Measurements from ENCODE around the gene SMO. TPM values are rescaled to one million over a fixed set of nuclear protein-coding genes. Genes with fewer than 3 reads are reported as not detected.

SMO gene
- polyA plus RNA-seq, 3 donors = 0.07 TPM; not detected in 2

- no peaks in the 10 kb centered on the region for H3K79me2 ChIP-seq (ENCODE audit: insufficient read depth, low read length)
- H3K4me1 ChIP-seq (ENCODE audit: control insufficient read depth in 1 of 2, insufficient read depth in 2 of 2, low read length in 2 of 2) = peaks cover 52 to 54% of the 10 kb centered on the region in 2 donors
- Mint-ChIP-seq H3K36me3 (no peaks in the 10 kb centered on the region), H3K9me3 (no peaks in the 10 kb centered on the region), H3K4me1 (peaks cover 56% of the 10 kb centered on the region), H3K27ac (peak overlapping the region in 3 of 7 donors; percentile 63 to 79 (median 73)), H3K4me3 (peak overlapping the region in 1 of 2 donors; percentile 76), H3K27me3 (ENCODE audit: low read depth in 3 of 3) (peaks cover 4 to 11% (median 8%) of the 10 kb centered on the region in 3 donors)
- H3K9me3 ChIP-seq (replicated peaks in 1 of 2; ENCODE audit: control insufficient read depth in 1 of 2, insufficient read depth in 1 of 2, low read length in 2 of 2) = no peaks in the 10 kb centered on the region
- TF ChIP-seq, protein P1, sequence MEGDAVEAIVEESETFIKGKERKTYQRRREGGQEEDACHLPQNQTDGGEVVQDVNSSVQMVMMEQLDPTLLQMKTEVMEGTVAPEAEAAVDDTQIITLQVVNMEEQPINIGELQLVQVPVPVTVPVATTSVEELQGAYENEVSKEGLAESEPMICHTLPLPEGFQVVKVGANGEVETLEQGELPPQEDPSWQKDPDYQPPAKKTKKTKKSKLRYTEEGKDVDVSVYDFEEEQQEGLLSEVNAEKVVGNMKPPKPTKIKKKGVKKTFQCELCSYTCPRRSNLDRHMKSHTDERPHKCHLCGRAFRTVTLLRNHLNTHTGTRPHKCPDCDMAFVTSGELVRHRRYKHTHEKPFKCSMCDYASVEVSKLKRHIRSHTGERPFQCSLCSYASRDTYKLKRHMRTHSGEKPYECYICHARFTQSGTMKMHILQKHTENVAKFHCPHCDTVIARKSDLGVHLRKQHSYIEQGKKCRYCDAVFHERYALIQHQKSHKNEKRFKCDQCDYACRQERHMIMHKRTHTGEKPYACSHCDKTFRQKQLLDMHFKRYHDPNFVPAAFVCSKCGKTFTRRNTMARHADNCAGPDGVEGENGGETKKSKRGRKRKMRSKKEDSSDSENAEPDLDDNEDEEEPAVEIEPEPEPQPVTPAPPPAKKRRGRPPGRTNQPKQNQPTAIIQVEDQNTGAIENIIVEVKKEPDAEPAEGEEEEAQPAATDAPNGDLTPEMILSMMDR (IDR thresholded peaks at IDR 0.05) = no peak
- H3K4me3 ChIP-seq (replicated peaks in 1 of 3; ENCODE audit: low read depth in 2 of 3, low read length in 3 of 3) = peak overlapping the region in 1 of 3 experiments; percentile 16
- no peaks in the 10 kb centered on the region for H3K36me3 ChIP-seq (replicated peaks in 1 of 2; ENCODE audit: control insufficient read depth in 1 of 2, insufficient read depth in 2 of 2, low read length in 2 of 2)
- H4K20me1 ChIP-seq (ENCODE audit: insufficient read depth, low read length) = no peaks in the 10 kb centered on the region
- no peak overlapping the region for H3K9ac ChIP-seq (ENCODE audit: insufficient read depth, low read length, poor library complexity, severe bottlenecking)
- H3K27ac ChIP-seq (ENCODE audit: low read depth in 1 of 2, low read length in 2 of 2) = no peak overlapping the region
- H3K27me3 ChIP-seq (ENCODE audit: control insufficient read depth in 2 of 2, insufficient read depth in 2 of 2, low read length in 2 of 2) = no peaks in the 10 kb centered on the region
- 10% methylated on average over 2 of the region's 8 CpGs for WGBS (ENCODE audit: insufficient coverage)
- H2AFZ ChIP-seq (ENCODE audit: insufficient read depth, low read depth, low read length, poor library complexity, severe bottlenecking) = peak overlapping the region; percentile 65
- peak in 2 of 3 donors; percentile 28 to 34 for DNase-seq
- intact Hi-C loops (cut with micrococcal nuclease) = no loop called here
- H3K4me2 ChIP-seq (replicated peaks; ENCODE audit: extremely low read depth, low read length, poor library complexity, severe bottlenecking) = peak overlapping the region; percentile 37
Observed at GRCh38 chr7:129149511-129149910, 38.9 kb upstream of the SMO start.

DNA sequence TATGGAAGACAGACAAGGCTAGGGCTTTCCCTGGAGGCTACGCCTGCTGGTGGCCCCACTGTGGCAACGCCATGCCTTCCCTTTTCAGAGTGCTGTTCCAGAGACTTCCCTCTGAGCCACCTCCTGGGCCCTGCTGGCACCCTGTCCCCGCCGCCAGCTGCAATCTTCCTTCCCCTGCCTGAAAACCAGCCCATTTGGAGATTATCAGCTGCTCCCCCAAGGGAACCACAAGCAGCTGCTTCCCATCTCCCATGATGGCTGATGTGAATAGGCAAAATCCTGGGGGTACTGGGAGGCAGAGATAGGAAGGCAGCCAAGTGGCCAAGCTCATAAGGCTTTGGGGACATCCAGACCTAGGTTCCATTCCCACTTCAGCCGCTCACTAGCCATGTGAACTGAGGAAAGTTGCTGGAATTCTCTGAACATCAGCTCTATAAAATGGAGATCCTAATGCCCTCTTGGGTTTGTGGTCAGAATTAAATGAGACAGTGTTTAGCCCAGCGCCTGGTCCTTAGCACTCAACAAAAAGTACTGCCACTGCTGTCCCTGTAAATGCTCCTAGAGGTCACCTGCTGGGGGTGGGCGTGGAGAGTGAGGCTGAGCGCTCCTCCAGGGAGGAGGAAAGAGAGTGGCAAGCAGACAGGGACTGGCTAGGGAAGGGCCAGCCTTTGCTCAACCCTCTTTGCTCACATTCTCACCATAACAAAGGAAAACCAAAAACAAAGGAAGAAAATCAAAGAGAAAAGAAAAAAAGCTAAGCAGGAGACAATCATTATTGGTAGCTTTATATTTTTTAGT lies 38.0 kb upstream of the SMO start:
- Histone ChIP-seq H3K9ac (ENCODE audit: insufficient read depth, low read length, poor library complexity, severe bottlenecking) (no peak overlapping the region), H3K36me3 (replicated peaks in 1 of 2; ENCODE audit: control insufficient read depth in 1 of 2, insufficient read depth in 2 of 2, low read length in 2 of 2) (no peaks in the 10 kb centered on the region), H3K27ac (ENCODE audit: low read depth in 1 of 2, low read length in 2 of 2) (no peak overlapping the region), H3K79me2 (ENCODE audit: insufficient read depth, low read length) (no peaks in the 10 kb centered on the region), H4K20me1 (ENCODE audit: insufficient read depth, low read length) (no peaks in the 10 kb centered on the region), H2AFZ (ENCODE audit: insufficient read depth, low read depth, low read length, poor library complexity, severe bottlenecking) (peak overlapping the region; percentile 65), H3K27me3 (ENCODE audit: control insufficient read depth in 2 of 2, insufficient read depth in 2 of 2, low read length in 2 of 2) (no peaks in the 10 kb centered on the region), H3K4me1 (ENCODE audit: control insufficient read depth in 1 of 2, insufficient read depth in 2 of 2, low read length in 2 of 2) (peaks cover 46 to 47% of the 10 kb centered on the region in 2 donors), H3K4me2 (replicated peaks; ENCODE audit: extremely low read depth, low read length, poor library complexity, severe bottlenecking) (peak overlapping the region; percentile 37), H3K4me3 (replicated peaks in 1 of 3; ENCODE audit: low read depth in 2 of 3, low read length in 3 of 3) (no peak overlapping the region), H3K9me3 (replicated peaks in 1 of 2; ENCODE audit: control insufficient read depth in 1 of 2, insufficient read depth in 1 of 2, low read length in 2 of 2) (no peaks in the 10 kb centered on the region)
- H3K36me3 Mint-ChIP-seq = no peaks in the 10 kb centered on the region
- intact Hi-C loops (cut with micrococcal nuclease) = no loop called here
- peaks cover 52% of the 10 kb centered on the region for H3K4me1 Mint-ChIP-seq
- WGBS (ENCODE audit: insufficient coverage) = 22% methylated on average over 3 of the region's 8 CpGs
- H3K27me3 Mint-ChIP-seq (ENCODE audit: low read depth in 3 of 3) = peaks cover 4 to 7% (median 6%) of the 10 kb centered on the region in 3 donors
- H3K9me3 Mint-ChIP-seq = no peaks in the 10 kb centered on the region
- H3K27ac Mint-ChIP-seq = peak overlapping the region in 4 of 7 donors; percentile 15 to 73 (median 54)
- peak overlapping the region in 1 of 2 donors; percentile 76 for H3K4me3 Mint-ChIP-seq
- DNase-seq = peak in 2 of 3 donors; percentile 36 to 39
- TF ChIP-seq, protein P1 (IDR thresholded peaks at IDR 0.05) = no peak
